ENCODE results near the gene LHPP.

GRCh38 chr10:124473070-124473469 lies 11.4 kb downstream of the LHPP start:
- TF ChIP-seq POLR2AphosphoS5 (IDR thresholded peaks at IDR 0.05; ENCODE audit: low read depth, low read length) (no peak), TAF1 (IDR thresholded peaks at IDR 0.05; ENCODE audit: borderline replicate concordance, low read depth, low read length) (no peak), POLR2A (IDR thresholded peaks at IDR 0.05; ENCODE audit: low read depth, low read length) (no peak)

Measured in GM12892 (cell line).